HepG2 (cell line): ENCODE results near the gene DENND5A. TPM values are rescaled to one million over a fixed set of nuclear protein-coding genes. Genes with fewer than 3 reads are reported as not detected.

Source experiments
- LBX2 ChIP-seq: sonication (generic); formaldehyde crosslinking; IDR thresholded peaks from 2 replicates; pipeline ENCODE4 v1.5.0; 2020; ENCODE audit warnings: missing genetic modification reagents, mild to moderate bottlenecking, borderline replicate concordance
- MTA3 ChIP-seq: sonication (generic); formaldehyde crosslinking; IDR thresholded peaks from 2 replicates; pipeline ENCODE4 v1.4.0; 2020; ENCODE audit warnings: missing genetic modification reagents
- RBM39 ChIP-seq: fragments of 200-400 bp; formaldehyde crosslinking; IDR thresholded peaks from one replicate; pipeline ENCODE4 v1.6.1; 2018; ENCODE audit warnings: antibody characterized with exemption, mild to moderate bottlenecking, low read depth, low read length; ENCODE audit not compliant: poor library complexity, severe bottlenecking
- SIX4 ChIP-seq: sonication (generic); formaldehyde crosslinking; IDR thresholded peaks from 2 replicates; pipeline ENCODE4 v1.4.0; 2020; ENCODE audit warnings: missing genetic modification reagents
- SNAPC4 ChIP-seq: sonication (generic); formaldehyde crosslinking; IDR thresholded peaks from 2 replicates; pipeline ENCODE4 v1.4.0; 2020; ENCODE audit warnings: mild to moderate bottlenecking, missing genetic modification reagents
- SNRNP70 ChIP-seq: fragments of 200-400 bp; formaldehyde crosslinking; IDR thresholded peaks from 2 replicates; pipeline ENCODE4 v1.6.1; 2017; ENCODE audit warnings: mild to moderate bottlenecking, low read depth, low read length, moderate library complexity
- ZBTB26 ChIP-seq: IDR thresholded peaks from 2 replicates; pipeline ENCODE4 v1.6.1; 2016; ENCODE audit warnings: missing compliant biosample characterization, missing genetic modification reagents, borderline replicate concordance
- ZNF12 ChIP-seq: sonication (generic); formaldehyde crosslinking; IDR thresholded peaks from 2 replicates; pipeline ENCODE4 v1.5.0; 2020; ENCODE audit warnings: missing genetic modification reagents
- ZNF160 ChIP-seq: sonication (generic); formaldehyde crosslinking; IDR thresholded peaks from 2 replicates; pipeline ENCODE4 v1.8.0; 2022; ENCODE audit warnings: mild to moderate bottlenecking, inconsistent platforms, missing genetic modification reagents
- ZNF296 ChIP-seq: sonication (generic); formaldehyde crosslinking; conservative IDR thresholded peaks from 2 replicates; pipeline ENCODE4 v1.5.0; 2020; ENCODE audit warnings: mild to moderate bottlenecking, missing genetic modification reagents
- polyA plus RNA-seq, 8 experiments: library from polyadenylated mRNA; depleted of rRNA in 3 of 8; stranded (reverse) in 7 of 8; unstranded in 1 of 8; fragments of >200 nt; fragmentation: Illumina TruSeq in 4 of 8; extraction: Trizol in 4 of 8; gene quantifications; 2 replicates each; pipeline versions ENCODE4 v1.2.1 to v1.2.3, GENCODE V29; 2011 to 2016; ENCODE audit warnings: low read depth in 4 of 8, missing spikeins in 1 of 8, mixed read lengths in 1 of 8; ENCODE audit not compliant: insufficient read depth in 1 of 8
- total RNA-seq, 5 experiments: library from RNA; depleted of rRNA; stranded (reverse); fragments of >200 nt; fragmentation: Illumina TruSeq; extraction: Trizol; gene quantifications; 2 replicates each; pipeline ENCODE4 v1.2.3, GENCODE V29; 2016; ENCODE audit warnings: low read depth in 1 of 5

The DENND5A gene
- total and polyA plus RNA-seq, 2 of the 13 experiments (the other 11 are each of a cell fraction or from before 2014, with no cell fraction given), result 63.3 to 145 TPM

GRCh38 chr11:9158898-9159391, 106.2 kb downstream of the DENND5A start (continued):
- TF ChIP-seq SNAPC4 (CRISPR knock-in tag) (no peak), RBM39 (no peak), ZBTB26 (CRISPR knock-in tag) (no peak), ZNF296 (CRISPR knock-in tag) (no peak), LBX2 (CRISPR knock-in tag) (no peak), SNRNP70 (no peak), SIX4 (CRISPR knock-in tag) (no peak), ZNF160 (CRISPR knock-in tag) (no peak), ZNF12 (CRISPR knock-in tag) (no peak), MTA3 (CRISPR knock-in tag) (no peak)
